Astrocyte of the cerebellum (primary cell): ENCODE data around the gene RPL4.

ENCODE experiments used
- DNase-seq: peaks from one replicate; pipeline ENCODE4 v3.0.0-alpha.2; 2011; ENCODE audit warnings: low read depth
- H3K4me3 ChIP-seq: 2 replicates; pipeline ENCODE4 v1.5.1; 2011; ENCODE audit warnings: mild to moderate bottlenecking, low read depth, low read length, moderate library complexity
- CTCF ChIP-seq: IDR thresholded peaks from 2 replicates; pipeline ENCODE4 v1.5.1; 2012; ENCODE audit warnings: low read length, low read depth, moderate library complexity, mild to moderate bottlenecking; ENCODE audit errors: missing control alignments
- in situ Hi-C: cut with HindIII; loops from 2 replicates; pipeline ENCODE4 v1.10.0; 2017; ENCODE audit warnings: low sequenced_read_pairs

RPL4 gene

DNA sequence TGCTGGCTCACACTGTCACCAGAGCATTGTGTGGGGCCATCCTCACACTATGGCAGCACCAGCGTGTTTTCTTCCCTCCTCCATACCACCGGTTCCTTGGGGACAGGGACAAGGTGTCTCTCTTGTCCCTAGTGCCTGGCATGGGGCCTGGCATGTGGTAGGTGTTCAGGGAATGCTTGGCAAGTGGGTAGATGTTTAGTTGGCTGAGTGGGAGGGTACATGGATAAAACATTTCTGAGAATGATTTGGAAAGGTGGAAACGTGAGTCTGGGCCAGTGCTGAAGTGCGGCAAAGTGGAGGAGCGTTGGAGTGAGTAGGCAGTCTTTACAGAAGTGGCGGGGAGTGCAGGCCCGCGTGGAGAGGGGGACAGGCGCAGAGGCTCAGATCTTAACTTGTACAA lies 22.1 kb downstream of the RPL4 start:
- no peak overlapping the region for H3K4me3 ChIP-seq
- in situ Hi-C loops = loop anchor here (10.0 kb wide), 1 partner anchor 168 kb away; no protein-coding TSS in a partner anchor
- TF ChIP-seq CTCF = no peak
- DNase-seq = no peak

GRCh38 chr15:66481107-66481856 lies 23.4 kb downstream of the RPL4 start:
- no peak for DNase-seq
- H3K4me3 ChIP-seq = no peak overlapping the region
- in situ Hi-C loops = loop anchor here (10.0 kb wide), 1 partner anchor 166 kb away; no protein-coding TSS in a partner anchor
- TF ChIP-seq CTCF = peak; percentile 17

DNA sequence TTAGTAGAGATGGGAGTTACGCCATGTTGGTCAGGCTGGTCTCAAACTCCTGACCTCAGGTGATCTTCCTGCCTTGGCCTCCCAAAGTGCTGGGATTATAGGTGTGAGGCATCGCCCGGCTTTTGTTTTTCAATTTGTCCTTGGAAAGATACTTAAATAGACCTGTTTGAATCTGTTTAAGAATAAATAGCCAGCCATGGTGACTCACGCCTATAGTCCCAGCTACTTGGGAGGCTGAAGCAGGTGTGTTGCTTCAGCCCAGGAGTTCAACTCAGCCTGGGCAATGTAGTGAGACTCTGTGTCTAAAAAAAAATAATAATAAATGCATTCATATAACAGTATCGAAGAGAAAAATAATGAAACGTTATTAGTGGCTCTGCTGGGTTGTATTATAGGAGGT lies 24.4 kb downstream of the RPL4 start:
- TF ChIP-seq CTCF = no peak
- no peak overlapping the region for H3K4me3 ChIP-seq
- in situ Hi-C loops = loop anchor here (10.0 kb wide), 1 partner anchor 165 kb away; no protein-coding TSS in a partner anchor
- DNase-seq = no peak

DNA sequence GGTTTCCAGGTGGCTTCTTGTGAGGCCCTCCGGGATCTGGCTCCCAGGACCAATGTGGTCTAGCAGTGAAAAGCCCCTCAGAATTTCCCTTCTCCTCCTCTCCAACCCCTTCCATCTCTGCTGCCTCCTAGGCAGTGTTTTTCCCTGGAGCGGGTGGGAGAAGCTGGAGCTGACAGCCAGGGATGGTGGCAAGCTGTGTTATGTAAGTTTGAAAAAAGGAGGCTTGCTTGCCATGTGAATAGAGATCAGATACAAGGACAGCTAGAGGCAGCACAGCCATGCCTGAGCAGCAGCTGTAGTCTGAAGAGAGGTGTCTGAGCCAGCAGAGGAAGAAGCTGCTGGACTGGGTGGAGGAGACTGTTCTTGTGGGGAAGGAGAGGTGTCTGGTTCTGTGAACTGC lies 27.6 kb downstream of the RPL4 start:
- in situ Hi-C loops = loop anchor here (5.0 kb wide), 1 partner anchor 75 kb away; no protein-coding TSS in a partner anchor

DNA sequence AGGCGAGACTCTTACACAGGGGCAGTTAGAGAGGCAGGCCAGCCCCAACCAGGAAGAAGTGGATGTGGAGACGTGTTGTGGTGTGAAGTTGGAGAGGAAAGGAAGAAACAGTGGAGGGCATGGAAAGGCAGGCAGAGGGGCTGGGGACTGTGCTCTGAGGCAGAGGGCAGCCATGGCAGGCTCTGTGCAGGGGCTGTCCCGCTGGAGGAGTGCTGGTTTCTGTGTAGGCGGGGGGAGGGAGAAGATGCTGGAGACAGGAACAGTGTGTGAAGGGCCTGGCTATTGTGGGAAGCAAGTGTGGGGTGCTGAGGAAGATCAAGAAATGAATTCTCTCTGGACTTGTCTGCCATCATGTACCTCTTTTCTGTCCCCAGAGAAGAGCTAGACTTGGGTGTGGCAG lies 28.1 kb downstream of the RPL4 start:
- TF ChIP-seq CTCF = no peak
- no peak overlapping the region for H3K4me3 ChIP-seq
- in situ Hi-C loops = loop anchor here (5.0 kb wide), 1 partner anchor 74 kb away; no protein-coding TSS in a partner anchor
- no peak for DNase-seq

More for the DNA sequence above, 27.6 kb downstream of the RPL4 start:
- TF ChIP-seq CTCF = no peak
- no peak for DNase-seq
- H3K4me3 ChIP-seq = no peak overlapping the region

GRCh38 chr15:66474963-66475362 lies 29.7 kb downstream of the RPL4 start:
- in situ Hi-C loops = loop anchor here (5.0 kb wide), 1 partner anchor 73 kb away; no protein-coding TSS in a partner anchor
- DNase-seq = no peak
- TF ChIP-seq CTCF = no peak
- H3K4me3 ChIP-seq = no peak overlapping the region
